AG08396 (cell line): Measurements from ENCODE around the gene RASGRP4.
"Not testable (repeated sequence)": the region's sequence is repeated elsewhere in the genome, so short reads cannot be mapped to it uniquely, and the experiment has no call there.

Source experiments
- DNase-seq: peaks from one replicate; pipeline ENCODE4 v3.0.0; 2012; ENCODE audit warnings: low spot score, mixed read lengths

Gene RASGRP4

GRCh38 chr19:38448225-38448624, 22.2 kb upstream of the RASGRP4 start:
- DNase-seq = no peak

- DNase-seq = no peak
These were observed 19.3 kb upstream of the RASGRP4 start for GRCh38 chr19:38445362-38445761.

- no peak for DNase-seq
These were observed 18.0 kb upstream of the RASGRP4 start for GRCh38 chr19:38444026-38444425.

- no peak for DNase-seq
These were observed 17.5 kb upstream of the RASGRP4 start for GRCh38 chr19:38443458-38443999.

GRCh38 chr19:38442736-38443135, 16.7 kb upstream of the RASGRP4 start:
- no peak for DNase-seq

GRCh38 chr19:38441657-38442348, 15.8 kb upstream of the RASGRP4 start:
- DNase-seq = no peak

- no peak for DNase-seq
These were observed 14.6 kb upstream of the RASGRP4 start for GRCh38 chr19:38440592-38440991.

- no peak for DNase-seq
These were observed 11.9 kb upstream of the RASGRP4 start for GRCh38 chr19:38437917-38438316.

GRCh38 chr19:38437295-38437694, 11.3 kb upstream of the RASGRP4 start:
- DNase-seq = no peak

GRCh38 chr19:38434549-38435051, 8.6 kb upstream of the RASGRP4 start:
- DNase-seq = no peak

GRCh38 chr19:38433268-38433733, 7.3 kb upstream of the RASGRP4 start, which contains the start of gene RYR1:
TSS of gene RYR1 (plus strand) at chr19:38433691. CDS start at chr19:38433830, 139 bp downstream.
- DNase-seq = peak; percentile 80

GRCh38 chr19:38430931-38431330, 4.9 kb upstream of the RASGRP4 start:
- no peak for DNase-seq

- no peak for DNase-seq
These were observed 3.8 kb upstream of the RASGRP4 start for GRCh38 chr19:38429811-38430156.

- DNase-seq = no peak
These were observed 3.2 kb upstream of the RASGRP4 start for GRCh38 chr19:38429055-38429810.

- not testable (repeated sequence) for DNase-seq
These were observed 1.1 kb upstream of the RASGRP4 start for GRCh38 chr19:38427035-38427677.

- DNase-seq = no peak
These were observed 703 bp downstream of the RASGRP4 start for GRCh38 chr19:38425222-38425809.

- no peak for DNase-seq
These were observed 1.7 kb downstream of the RASGRP4 start for GRCh38 chr19:38424272-38424671.

- DNase-seq = no peak
These were observed 3.6 kb downstream of the RASGRP4 start for GRCh38 chr19:38422438-38422837.

GRCh38 chr19:38421856-38422255, 4.2 kb downstream of the RASGRP4 start:
- DNase-seq = no peak

GRCh38 chr19:38420935-38421334, 5.1 kb downstream of the RASGRP4 start:
- DNase-seq = no peak

- peak; percentile 38 for DNase-seq
These were observed 8.2 kb downstream of the RASGRP4 start for GRCh38 chr19:38417544-38418506.
